Measurements from ENCODE around the gene INPP4A.

GRCh38 chr2:98419544-98419943 lies 25.1 kb upstream of the INPP4A start:
- TF ChIP-seq EZH2 (IDR thresholded peaks at IDR 0.05; ENCODE audit: borderline replicate concordance, low read depth, low read length, severe bottlenecking) (no peak), MAX (IDR thresholded peaks at IDR 0.05; ENCODE audit: insufficient read depth, insufficient read length) (no peak), CTCF (IDR thresholded peaks at IDR 0.05; ENCODE audit: extremely low read depth in 1 of 2, insufficient read depth in 1 of 2, low read depth in 1 of 2, low read length in 2 of 2) (no peak)

Data from endothelial cell of umbilical vein (primary cell).